Body of pancreas (tissue), 4 donors: ENCODE measurements around the gene ZFYVE9. TPM values are rescaled to one million over a fixed set of nuclear protein-coding genes. Genes with fewer than 3 reads are reported as not detected.

ENCODE experiments used
- ATAC-seq: fragments of 150-250 bp; one replicate; pipeline ENCODE4 v1.9.1; 2016
- DNase-seq, 4 donors: peaks; one replicate each; pipeline ENCODE4 v3.0.0-alpha.2; 2019
- H3K27ac ChIP-seq, 4 donors: fragments of 200-600 bp; sonication (generic); 1 replicate in 3 of 4; 2 replicates in 1 of 4; pipeline versions ENCODE4 v1.5.1 to v1.6.1; 2016 to 2019; ENCODE audit warnings: mild to moderate bottlenecking in 1 of 4, mixed read lengths in 1 of 4, moderate library complexity in 1 of 4
- H3K27me3 ChIP-seq, 2 donors: fragments of 200-600 bp; sonication (generic); one replicate each; pipeline ENCODE4 v1.6.0; 2016; ENCODE audit warnings: mild to moderate bottlenecking in 1 of 2
- H3K36me3 ChIP-seq, 2 donors: fragments of 200-600 bp; sonication (generic); replicated peaks in 1 of 2; 2 replicates each; pipeline ENCODE4 v1.5.1; 2016; ENCODE audit warnings: low read depth in 2 of 2; ENCODE audit not compliant: insufficient read depth in 1 of 2
- H3K4me1 ChIP-seq: fragments of 200-600 bp; sonication (generic); one replicate; pipeline ENCODE4 v1.6.0; 2016
- H3K4me3 ChIP-seq, 2 donors: fragments of 200-600 bp; sonication (generic); 1 replicate in 1 of 2; 2 replicates in 1 of 2; pipeline ENCODE4 v1.5.1; 2016 to 2019
- H3K9me3 ChIP-seq, 3 donors: fragments of 200-600 bp; sonication (generic); 1 replicate in 2 of 3; 2 replicates in 1 of 3; pipeline ENCODE4 v1.5.1; 2016
- POLR2A ChIP-seq, 3 donors: fragments of 450-650 bp; IDR thresholded peaks; one replicate each; pipeline ENCODE4 v1.6.1; 2016; ENCODE audit warnings: antibody characterized with exemption in 3 of 3, mild to moderate bottlenecking in 2 of 3
- WGBS, 2 donors: methylation state at CpG; one replicate each; pipeline ENCODE4 v1.1.5; 2017; 5-methylcytosine and 5-hydroxymethylcytosine counted together
- intact Hi-C: fragments of 100-400 bp; cut with DNase I; formaldehyde crosslinking; loops from one replicate; pipeline ENCODE4 v1.15.1; 2023
- total RNA-seq, 2 donors: library from RNA; depleted of rRNA; stranded (reverse); fragments of >200 nt; gene quantifications; one replicate each; pipeline ENCODE4 v1.1.0, GENCODE V29; 2016
- TF ChIP-seq, protein P1 (sequence below), 7 experiments: fragments of 450-650 bp in 4 of 7; fragments of 200-600 bp in 3 of 7; sonication (generic) in 3 of 7; IDR thresholded peaks; one replicate each; pipeline ENCODE4 v1.5.1; 2016 to 2019; ENCODE audit warnings: antibody characterized with exemption in 7 of 7

The ZFYVE9 gene
- total RNA-seq, 2 donors from 2014 or later: 21.5 to 23.4 TPM

DNA sequence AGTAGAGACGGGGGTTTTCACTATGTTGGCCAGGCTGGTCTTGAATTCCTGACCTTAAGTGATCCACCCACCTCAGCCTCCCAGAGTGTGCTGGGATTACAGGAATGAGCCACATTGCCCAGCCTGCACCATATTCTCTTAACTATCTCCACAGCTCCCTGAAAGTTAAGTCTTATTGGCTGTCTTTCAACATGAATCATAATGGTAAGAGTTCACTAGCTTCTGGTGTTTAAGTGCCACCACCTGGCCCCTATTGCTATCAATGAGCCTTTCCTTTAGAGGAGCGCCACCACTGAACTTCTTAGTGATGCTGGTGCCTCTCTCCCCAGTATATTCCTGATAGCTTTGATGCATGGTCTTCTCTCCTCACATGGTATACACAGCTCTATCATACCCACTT is 15.7 kb downstream of the ZFYVE9 start:
- no peak for ATAC-seq
- intact Hi-C loops: no loop called here
- 93 to 100% methylated on average over 2 of the region's 2 CpGs for WGBS, 2 donors
- Histone ChIP-seq H3K27ac (no peak overlapping the region), H3K36me3 (no peaks in the 10 kb centered on the region), H3K27me3 (no peaks in the 10 kb centered on the region), H3K4me3 (no peak overlapping the region), H3K4me1 (peaks cover 8% of the 10 kb centered on the region), H3K9me3 (no peaks in the 10 kb centered on the region)
- DNase-seq: no peak
- TF ChIP-seq, protein P1, sequence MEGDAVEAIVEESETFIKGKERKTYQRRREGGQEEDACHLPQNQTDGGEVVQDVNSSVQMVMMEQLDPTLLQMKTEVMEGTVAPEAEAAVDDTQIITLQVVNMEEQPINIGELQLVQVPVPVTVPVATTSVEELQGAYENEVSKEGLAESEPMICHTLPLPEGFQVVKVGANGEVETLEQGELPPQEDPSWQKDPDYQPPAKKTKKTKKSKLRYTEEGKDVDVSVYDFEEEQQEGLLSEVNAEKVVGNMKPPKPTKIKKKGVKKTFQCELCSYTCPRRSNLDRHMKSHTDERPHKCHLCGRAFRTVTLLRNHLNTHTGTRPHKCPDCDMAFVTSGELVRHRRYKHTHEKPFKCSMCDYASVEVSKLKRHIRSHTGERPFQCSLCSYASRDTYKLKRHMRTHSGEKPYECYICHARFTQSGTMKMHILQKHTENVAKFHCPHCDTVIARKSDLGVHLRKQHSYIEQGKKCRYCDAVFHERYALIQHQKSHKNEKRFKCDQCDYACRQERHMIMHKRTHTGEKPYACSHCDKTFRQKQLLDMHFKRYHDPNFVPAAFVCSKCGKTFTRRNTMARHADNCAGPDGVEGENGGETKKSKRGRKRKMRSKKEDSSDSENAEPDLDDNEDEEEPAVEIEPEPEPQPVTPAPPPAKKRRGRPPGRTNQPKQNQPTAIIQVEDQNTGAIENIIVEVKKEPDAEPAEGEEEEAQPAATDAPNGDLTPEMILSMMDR (IDR thresholded peaks at IDR 0.05): no peak
- no peak for TF ChIP-seq POLR2A (IDR thresholded peaks at IDR 0.05)

DNA sequence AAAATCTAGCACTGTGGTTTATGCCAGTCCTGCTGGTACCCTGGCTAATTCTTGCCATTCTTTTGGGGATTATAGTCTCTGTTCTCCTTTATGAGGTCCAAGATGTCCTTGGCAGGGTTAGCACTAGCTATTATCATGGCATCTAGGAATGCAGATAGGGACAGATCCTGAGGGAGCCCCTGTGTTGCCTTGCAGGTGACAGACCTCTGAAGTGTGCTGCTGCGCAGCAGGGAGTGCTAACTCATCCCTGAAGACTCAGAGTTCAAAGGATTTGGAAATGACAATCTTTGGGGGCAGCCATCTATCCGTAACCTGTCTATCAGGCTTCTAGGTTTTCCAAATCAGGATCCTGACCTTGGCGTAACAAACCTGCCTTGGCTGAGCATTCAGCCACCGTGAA is 16.3 kb downstream of the ZFYVE9 start:
- Histone ChIP-seq H3K4me1 (peaks cover 8% of the 10 kb centered on the region), H3K27me3 (no peaks in the 10 kb centered on the region), H3K9me3 (no peaks in the 10 kb centered on the region), H3K27ac (no peak overlapping the region), H3K36me3 (no peaks in the 10 kb centered on the region), H3K4me3 (no peak overlapping the region)
- no peak for DNase-seq
- TF ChIP-seq, protein P1 (IDR thresholded peaks at IDR 0.05): no peak
- TF ChIP-seq POLR2A (IDR thresholded peaks at IDR 0.05): no peak
- WGBS, 2 donors: 88 to 89% methylated on average over 4 of the region's 4 CpGs
- intact Hi-C loops: no loop called here
- ATAC-seq: no peak

DNA sequence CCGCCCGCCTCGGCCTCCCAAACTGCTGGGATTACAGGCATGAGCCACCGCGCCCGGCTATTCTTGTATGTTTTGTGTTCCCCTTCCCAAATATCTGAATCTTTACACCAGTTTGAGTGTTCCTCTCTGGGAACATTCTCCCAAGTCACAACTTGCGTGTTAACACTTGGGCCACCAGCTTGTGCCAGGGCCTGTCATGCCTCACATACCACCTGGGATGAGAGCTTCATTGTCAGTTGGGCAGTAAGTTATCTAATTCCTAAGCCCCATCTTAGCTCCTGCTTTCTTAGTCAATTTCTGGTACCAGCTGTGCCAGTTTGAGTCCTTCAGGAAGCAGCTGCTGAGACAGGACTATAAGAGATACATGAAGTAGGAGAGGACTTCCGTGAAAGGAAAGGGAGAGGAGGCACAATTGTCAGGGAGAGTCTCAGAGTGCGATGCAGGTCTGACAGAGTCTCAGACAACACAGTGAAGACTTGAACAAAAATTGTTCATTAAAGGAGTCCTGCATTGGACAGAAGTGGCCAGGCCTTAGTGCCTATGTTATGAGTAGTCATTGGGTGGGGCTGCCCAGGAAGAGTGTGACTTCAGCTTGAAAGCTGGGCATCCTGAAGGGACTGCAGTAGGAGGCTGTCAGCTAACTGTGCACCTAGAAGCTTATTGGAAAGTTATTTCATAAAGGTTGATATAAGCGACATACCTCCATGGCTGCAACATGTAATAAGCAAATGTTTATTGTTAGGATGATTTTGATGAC is 17.3 kb downstream of the ZFYVE9 start:
- no peak overlapping the region for H3K27ac ChIP-seq
- 96% methylated on average over 10 of the region's 10 CpGs for WGBS, 2 donors
- H3K4me1 ChIP-seq: peaks cover 3% of the 10 kb centered on the region
- DNase-seq (no peak), ATAC-seq (no peak)
- H3K4me3 ChIP-seq: no peak overlapping the region
- no peaks in the 10 kb centered on the region for H3K36me3 ChIP-seq
- intact Hi-C loops: no loop called here
- no peaks in the 10 kb centered on the region for H3K9me3 ChIP-seq
- TF ChIP-seq POLR2A (IDR thresholded peaks at IDR 0.05): no peak
- no peaks in the 10 kb centered on the region for H3K27me3 ChIP-seq

DNA sequence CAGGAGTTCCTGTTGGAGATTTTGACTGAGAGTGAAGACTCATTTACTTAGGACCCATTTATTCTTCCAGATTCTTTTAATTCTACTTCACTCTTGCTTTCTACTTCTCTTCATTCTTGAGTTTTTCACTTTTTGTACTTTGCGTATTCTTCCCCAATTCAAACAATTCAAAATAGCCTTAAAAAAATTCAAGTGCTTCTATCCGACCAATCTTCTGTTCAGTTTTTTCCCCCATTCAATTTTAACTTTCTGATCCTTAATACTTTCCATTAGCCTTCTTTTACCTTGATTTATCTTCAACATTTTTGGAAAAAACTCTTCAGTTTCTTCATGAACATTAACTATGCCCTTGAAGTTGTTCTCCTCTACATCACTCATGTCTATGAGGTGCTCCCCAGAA is 21.1 kb downstream of the ZFYVE9 start:
- Histone ChIP-seq H3K4me3 (no peak overlapping the region), H3K27ac (no peak overlapping the region), H3K4me1 (no peaks in the 10 kb centered on the region), H3K9me3 (no peaks in the 10 kb centered on the region), H3K27me3 (no peaks in the 10 kb centered on the region), H3K36me3 (no peaks in the 10 kb centered on the region)
- intact Hi-C loops: no loop called here
- DNase-seq (no peak), ATAC-seq (no peak)
- TF ChIP-seq POLR2A (IDR thresholded peaks at IDR 0.05): no peak
- TF ChIP-seq, protein P1 (IDR thresholded peaks at IDR 0.05): no peak
- 96 to 100% methylated on average over 2 of the region's 2 CpGs for WGBS, 2 donors

DNA sequence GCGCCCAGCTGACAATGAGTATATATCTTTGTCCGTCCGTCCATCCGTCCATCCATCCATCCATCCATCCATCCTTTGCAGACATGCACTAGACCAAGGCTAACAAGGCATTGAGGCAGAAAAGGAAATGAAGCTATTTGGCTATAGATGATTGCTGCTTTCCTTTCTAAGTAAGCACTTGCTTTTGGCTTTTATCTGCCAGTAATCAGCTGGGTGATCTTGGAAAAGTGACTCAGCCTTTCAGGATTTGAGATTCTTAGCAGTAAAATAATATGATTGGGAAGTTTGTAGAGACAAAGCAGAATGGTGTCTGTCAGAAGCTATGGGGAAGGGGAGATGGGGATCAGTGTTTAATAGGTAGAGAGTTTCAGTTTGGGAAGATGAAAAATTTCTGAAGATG is 22.7 kb downstream of the ZFYVE9 start:
- intact Hi-C loops: no loop called here
- no peaks in the 10 kb centered on the region for H3K27me3 ChIP-seq
- DNase-seq (no peak), ATAC-seq (no peak)
- H3K27ac ChIP-seq: no peak overlapping the region
- no peak for TF ChIP-seq POLR2A (IDR thresholded peaks at IDR 0.05)
- TF ChIP-seq, protein P1 (IDR thresholded peaks at IDR 0.05): no peak
- WGBS, 2 donors: 96 to 98% methylated on average over 4 of the region's 4 CpGs
- H3K36me3 ChIP-seq: no peaks in the 10 kb centered on the region
- H3K4me3 ChIP-seq: no peak overlapping the region
- no peaks in the 10 kb centered on the region for H3K4me1 ChIP-seq
- no peaks in the 10 kb centered on the region for H3K9me3 ChIP-seq
